DND-41 (cell line): ENCODE data around the gene SUPT6H.

Source experiments
- CTCF ChIP-seq: IDR thresholded peaks from 2 replicates; pipeline ENCODE4 v1.5.1; 2012; ENCODE audit warnings: borderline replicate concordance, low read length, moderate library complexity, mild to moderate bottlenecking; ENCODE audit not compliant: poor library complexity, severe bottlenecking; ENCODE audit errors: extremely low read depth
- EZH2 ChIP-seq: IDR thresholded peaks from 3 replicates; pipeline ENCODE4 v1.6.1; 2012; ENCODE audit warnings: borderline replicate concordance, low read depth, mild to moderate bottlenecking, moderate library complexity, low read length, inconsistent platforms; ENCODE audit not compliant: severe bottlenecking

GRCh38 chr17:28712032-28712704 is 50.2 kb downstream of the SUPT6H start:
- TF ChIP-seq CTCF (peak; percentile 23), EZH2 (no peak)
